Activated B cell treated with CpG ODN at 0.5 μM for 24 hours (primary cell): Measurements from ENCODE around the gene FAM53A. TPM values are rescaled to one million over a fixed set of nuclear protein-coding genes. Genes with fewer than 3 reads are reported as not detected.

Experiments used
- ATAC-seq: fragments of 200-7000 bp; cut with Tn5 transposase; one replicate; pipeline ENCODE4 v1.10.0; 2021; ENCODE audit warnings: low read depth, mild to moderate bottlenecking, moderate library complexity
- CTCF ChIA-PET: fragments of 350-600 bp; sonication (Branson Sonifier 250); formaldehyde crosslinking; loops from one replicate; lab custom pipeline; 2021; ENCODE audit warnings: antibody characterized with exemption; lab: Charles Lee
- POLR2A ChIA-PET: fragments of 350-600 bp; sonication (Branson Sonifier 250); formaldehyde crosslinking; loops from one replicate; lab custom pipeline; 2021; ENCODE audit warnings: antibody characterized with exemption; lab: Charles Lee
- DNase-seq: peaks from one replicate; pipeline ENCODE4 v3.0.0; 2022
- H3K27ac Mint-ChIP-seq: one replicate; pipeline ENCODE4 v1.8.0; 2020; ENCODE audit warnings: mixed read lengths
- H3K27me3 Mint-ChIP-seq: one replicate; pipeline ENCODE4 v1.8.0; 2021; ENCODE audit warnings: mixed read lengths
- H3K36me3 Mint-ChIP-seq: one replicate; pipeline ENCODE4 v1.8.0; 2021; ENCODE audit warnings: low read depth, mixed read lengths
- H3K4me1 Mint-ChIP-seq: one replicate; pipeline ENCODE4 v1.8.0; 2021; ENCODE audit warnings: mixed read lengths
- H3K4me3 Mint-ChIP-seq: one replicate; pipeline ENCODE4 v1.8.0; 2020; ENCODE audit warnings: mild to moderate bottlenecking, mixed read lengths
- H3K9me3 Mint-ChIP-seq: one replicate; pipeline ENCODE4 v1.8.0; 2020; ENCODE audit warnings: mixed read lengths
- CTCF ChIP-seq: fragments of 200-600 bp; IDR thresholded peaks from one replicate; pipeline ENCODE4 v1.8.0; 2022; ENCODE audit warnings: antibody characterized with exemption, mild to moderate bottlenecking
- intact Hi-C: fragments of 100-400 bp; cut with micrococcal nuclease; formaldehyde crosslinking; loops from one replicate; pipeline ENCODE4 v1.15.1; 2024
- total RNA-seq: library from RNA; stranded (reverse); gene quantifications from 2 replicates; pipeline ENCODE4 v1.2.3, GENCODE V29; 2022

The FAM53A gene
- total RNA-seq, 1 donor from 2014 or later = 1.2 TPM

GRCh38 chr4:1622238-1622637 is 61.9 kb downstream of the FAM53A start:
- POLR2A ChIA-PET = no interaction called here
- H3K27me3 Mint-ChIP-seq = peaks cover 1% of the 10 kb centered on the region
- ATAC-seq (no peak), DNase-seq (no peak)
- no peak for TF ChIP-seq CTCF
- H3K36me3 Mint-ChIP-seq = no peaks in the 10 kb centered on the region
- intact Hi-C loops = loop anchor here (10.0 kb wide), 1 partner anchor 1377 kb away; no protein-coding TSS in a partner anchor
- H3K27ac Mint-ChIP-seq = no peak overlapping the region
- H3K9me3 Mint-ChIP-seq = peaks cover 12% of the 10 kb centered on the region
- no peak overlapping the region for H3K4me3 Mint-ChIP-seq
- H3K4me1 Mint-ChIP-seq = no peaks in the 10 kb centered on the region
- CTCF ChIA-PET = no interaction called here

GRCh38 chr4:1621526-1621925 is 62.6 kb downstream of the FAM53A start:
- no peak overlapping the region for H3K27ac Mint-ChIP-seq
- peaks cover 12% of the 10 kb centered on the region for H3K9me3 Mint-ChIP-seq
- H3K4me3 Mint-ChIP-seq = no peak overlapping the region
- H3K36me3 Mint-ChIP-seq = no peaks in the 10 kb centered on the region
- ChIA-PET POLR2A (no interaction called here), CTCF (no interaction called here)
- no peak for TF ChIP-seq CTCF
- H3K4me1 Mint-ChIP-seq = no peaks in the 10 kb centered on the region
- peaks cover 1% of the 10 kb centered on the region for H3K27me3 Mint-ChIP-seq
- ATAC-seq (no peak), DNase-seq (no peak)
- intact Hi-C loops = loop anchor here (10.0 kb wide), 1 partner anchor 1377 kb away; no protein-coding TSS in a partner anchor

GRCh38 chr4:1619151-1619672 is 64.9 kb downstream of the FAM53A start:
- no peaks in the 10 kb centered on the region for H3K4me1 Mint-ChIP-seq

GRCh38 chr4:1618438-1618837 is 65.7 kb downstream of the FAM53A start:
- Mint-ChIP-seq H3K9me3 (peaks cover 12% of the 10 kb centered on the region), H3K27ac (no peak overlapping the region), H3K4me3 (no peak overlapping the region), H3K27me3 (peaks cover 1% of the 10 kb centered on the region), H3K36me3 (no peaks in the 10 kb centered on the region), H3K4me1 (no peaks in the 10 kb centered on the region)
- DNase-seq (no peak), ATAC-seq (no peak)
- ChIA-PET CTCF (no interaction called here), POLR2A (no interaction called here)
- TF ChIP-seq CTCF = no peak
- intact Hi-C loops = no loop called here

More at GRCh38 chr4:1619151-1619672, 64.9 kb downstream of the FAM53A start:
- Mint-ChIP-seq H3K4me3 (no peak overlapping the region), H3K9me3 (peaks cover 12% of the 10 kb centered on the region), H3K27ac (no peak overlapping the region), H3K27me3 (peaks cover 1% of the 10 kb centered on the region), H3K36me3 (no peaks in the 10 kb centered on the region)
- ATAC-seq (no peak), DNase-seq (no peak)
- TF ChIP-seq CTCF = no peak
- CTCF ChIA-PET = no interaction called here
- POLR2A ChIA-PET = no interaction called here
- intact Hi-C loops = no loop called here

- Mint-ChIP-seq H3K27me3 (peaks cover 1% of the 10 kb centered on the region), H3K9me3 (peaks cover 12% of the 10 kb centered on the region), H3K27ac (no peak overlapping the region), H3K36me3 (no peaks in the 10 kb centered on the region), H3K4me3 (no peak overlapping the region), H3K4me1 (no peaks in the 10 kb centered on the region)
- ATAC-seq (no peak), DNase-seq (no peak)
- ChIA-PET POLR2A (no interaction called here), CTCF (interaction anchor here (1.2 kb wide), 1 partner anchor 13 kb away, joined by 4 read pairs; no protein-coding TSS in a partner anchor)
- intact Hi-C loops = no loop called here
- TF ChIP-seq CTCF = no peak
Observed at GRCh38 chr4:1616557-1616930, 67.6 kb downstream of the FAM53A start.
